Retinal pigment epithelial cell (primary cell): ENCODE measurements around the gene PARP16.

Experiments
- DNase-seq: peaks from one replicate; pipeline ENCODE4 v3.0.0-alpha.2; 2010; ENCODE audit warnings: low read depth
- H3K4me3 ChIP-seq: 2 replicates; pipeline ENCODE4 v1.5.1; 2011; ENCODE audit warnings: mild to moderate bottlenecking, low read length, control low read depth, moderate library complexity
- TF ChIP-seq, protein P1 (sequence below): conservative IDR thresholded peaks from 2 replicates; pipeline ENCODE4 v1.5.1; 2011; ENCODE audit warnings: low read depth, low read length, control low read depth, inconsistent platforms

PARP16 gene

DNA sequence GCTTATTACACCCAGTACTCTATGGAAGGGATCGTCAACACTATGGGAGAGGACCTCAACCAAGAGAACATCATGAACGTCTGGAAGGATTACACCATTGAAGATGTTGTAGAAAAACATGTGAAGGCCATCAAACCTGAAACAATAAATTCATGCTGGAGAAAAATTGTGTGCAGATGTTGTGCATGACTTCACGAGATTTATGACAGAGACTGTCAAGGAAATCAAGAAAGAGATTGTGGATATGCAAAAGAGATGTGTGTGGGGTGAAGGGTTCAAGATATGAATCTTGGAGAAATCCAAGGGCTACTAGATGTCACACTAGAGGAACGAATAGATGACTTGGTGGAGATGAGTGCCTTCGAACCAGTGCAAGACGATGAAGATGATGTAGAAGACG, 3.5 kb upstream of the PARP16 start:
- TF ChIP-seq, protein P1, sequence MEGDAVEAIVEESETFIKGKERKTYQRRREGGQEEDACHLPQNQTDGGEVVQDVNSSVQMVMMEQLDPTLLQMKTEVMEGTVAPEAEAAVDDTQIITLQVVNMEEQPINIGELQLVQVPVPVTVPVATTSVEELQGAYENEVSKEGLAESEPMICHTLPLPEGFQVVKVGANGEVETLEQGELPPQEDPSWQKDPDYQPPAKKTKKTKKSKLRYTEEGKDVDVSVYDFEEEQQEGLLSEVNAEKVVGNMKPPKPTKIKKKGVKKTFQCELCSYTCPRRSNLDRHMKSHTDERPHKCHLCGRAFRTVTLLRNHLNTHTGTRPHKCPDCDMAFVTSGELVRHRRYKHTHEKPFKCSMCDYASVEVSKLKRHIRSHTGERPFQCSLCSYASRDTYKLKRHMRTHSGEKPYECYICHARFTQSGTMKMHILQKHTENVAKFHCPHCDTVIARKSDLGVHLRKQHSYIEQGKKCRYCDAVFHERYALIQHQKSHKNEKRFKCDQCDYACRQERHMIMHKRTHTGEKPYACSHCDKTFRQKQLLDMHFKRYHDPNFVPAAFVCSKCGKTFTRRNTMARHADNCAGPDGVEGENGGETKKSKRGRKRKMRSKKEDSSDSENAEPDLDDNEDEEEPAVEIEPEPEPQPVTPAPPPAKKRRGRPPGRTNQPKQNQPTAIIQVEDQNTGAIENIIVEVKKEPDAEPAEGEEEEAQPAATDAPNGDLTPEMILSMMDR: no peak
- DNase-seq: no peak
- H3K4me3 ChIP-seq: no peak overlapping the region

GRCh38 chr15:65289261-65289854, 2.7 kb upstream of the PARP16 start:
- no peak overlapping the region for H3K4me3 ChIP-seq
- no peak for DNase-seq
- TF ChIP-seq, protein P1: no peak

DNA sequence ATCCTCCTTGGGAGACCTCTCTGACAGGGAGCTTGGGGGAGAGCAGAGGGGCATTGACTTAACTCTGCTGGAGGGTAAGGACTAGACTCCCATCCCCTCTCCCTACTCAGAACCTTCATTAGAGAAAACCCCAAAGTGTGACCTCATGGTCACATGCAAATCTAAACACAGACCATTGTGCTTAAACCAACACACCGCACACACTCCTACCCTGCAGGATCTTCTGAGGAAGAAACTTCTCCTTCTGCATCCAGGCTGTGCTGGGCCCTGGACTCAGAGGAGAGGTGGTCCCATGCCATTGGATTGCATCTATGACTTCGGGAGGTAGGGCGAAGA, 805 bp upstream of the PARP16 start:
- H3K4me3 ChIP-seq: peak overlapping the region; percentile 49
- TF ChIP-seq, protein P1: no peak
- DNase-seq: no peak

DNA sequence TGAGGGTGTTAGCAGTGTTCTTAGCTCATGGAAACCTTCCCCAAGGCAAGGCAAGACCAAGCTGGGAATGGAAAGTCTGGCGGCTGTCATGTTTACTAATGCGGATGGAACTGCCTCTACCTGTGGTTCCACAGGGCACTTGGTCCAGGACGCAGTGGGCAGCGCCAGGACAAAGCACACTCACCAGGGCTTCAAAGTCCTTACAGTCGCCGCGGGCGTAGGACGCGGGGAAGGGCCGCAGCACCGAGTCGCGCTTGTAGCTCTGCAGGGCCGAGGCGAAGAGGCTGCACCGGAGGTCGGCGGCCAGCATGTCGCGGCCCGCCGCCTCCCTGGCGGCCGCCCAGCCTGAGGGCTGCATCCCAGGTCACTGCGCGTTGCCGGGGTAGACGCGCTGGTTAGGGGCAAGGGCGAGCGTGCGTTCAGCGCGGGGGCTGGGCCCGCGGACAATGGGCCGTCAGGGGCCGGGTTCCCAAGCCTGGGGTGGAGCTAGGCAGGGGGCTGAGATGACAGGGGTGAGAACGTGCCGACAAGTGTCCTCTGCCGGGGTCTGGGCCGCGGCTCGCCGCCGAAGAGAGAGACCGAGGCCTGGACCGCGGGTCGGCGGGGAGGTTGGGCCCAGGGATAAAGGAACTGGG, 497 bp downstream of the PARP16 start:
- DNase-seq: no peak
- H3K4me3 ChIP-seq: peak overlapping the region; percentile 71

DNA sequence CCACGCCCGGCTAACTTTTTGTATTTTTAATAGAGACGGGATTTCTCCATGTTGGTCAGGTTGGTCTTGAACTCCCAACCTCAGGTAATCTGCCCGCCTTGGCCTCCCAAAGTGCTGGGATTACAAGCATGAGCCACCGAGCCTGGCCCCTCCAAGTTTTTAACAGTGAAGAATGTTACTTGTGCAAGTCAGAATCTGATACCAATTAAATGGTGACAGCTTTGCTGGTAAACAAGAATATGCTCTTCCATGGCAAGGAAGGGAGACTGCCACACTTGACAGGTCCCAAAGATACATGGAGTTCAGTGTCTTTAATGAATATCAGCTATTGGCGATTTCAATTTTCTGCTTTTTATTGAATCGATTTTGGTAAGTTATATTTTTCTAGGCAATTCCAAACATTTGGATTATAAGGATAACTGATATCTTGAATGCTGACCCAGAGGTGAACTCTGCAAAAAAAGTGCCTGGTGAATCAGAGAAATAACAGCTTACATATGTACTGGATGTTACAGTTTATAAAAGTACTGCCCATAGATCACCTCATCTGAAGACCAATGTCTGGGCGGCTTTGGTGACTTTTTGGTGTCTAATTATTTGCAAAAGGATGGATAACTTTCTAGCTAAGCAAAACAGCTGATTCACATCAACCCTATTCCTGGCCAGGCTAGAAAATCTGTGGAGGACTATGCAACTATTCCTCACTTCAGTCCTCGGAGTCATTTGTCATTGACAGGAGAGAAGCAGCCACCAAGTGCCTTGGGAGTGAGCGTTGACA, 1.2 kb downstream of the PARP16 start:
- TF ChIP-seq, protein P1: no peak
- DNase-seq: no peak
- peak overlapping the region; percentile 71 for H3K4me3 ChIP-seq

More for the DNA sequence above, 497 bp downstream of the PARP16 start:
- TF ChIP-seq, protein P1: no peak

GRCh38 chr15:65278480-65278879, 8.2 kb downstream of the PARP16 start:
- H3K4me3 ChIP-seq: no peak overlapping the region
- TF ChIP-seq, protein P1: no peak
- no peak for DNase-seq
